GM12865 (cell line): ENCODE results near the gene NDUFAB1.

Experiments used
- DNase-seq: peaks from one replicate; pipeline ENCODE4 v3.0.0; 2010; ENCODE audit warnings: low read depth
- H3K4me3 ChIP-seq: 2 replicates; pipeline ENCODE4 v1.5.1; 2011; ENCODE audit warnings: mild to moderate bottlenecking, low read depth, low read length, control low read depth
- TF ChIP-seq, protein P1 (sequence below): IDR thresholded peaks from 2 replicates; pipeline ENCODE4 v1.5.1; 2011; ENCODE audit warnings: low read length, control low read depth, low read depth, inconsistent platforms; ENCODE audit not compliant: insufficient read depth; ENCODE audit errors: missing control alignments

The NDUFAB1 gene

DNA sequence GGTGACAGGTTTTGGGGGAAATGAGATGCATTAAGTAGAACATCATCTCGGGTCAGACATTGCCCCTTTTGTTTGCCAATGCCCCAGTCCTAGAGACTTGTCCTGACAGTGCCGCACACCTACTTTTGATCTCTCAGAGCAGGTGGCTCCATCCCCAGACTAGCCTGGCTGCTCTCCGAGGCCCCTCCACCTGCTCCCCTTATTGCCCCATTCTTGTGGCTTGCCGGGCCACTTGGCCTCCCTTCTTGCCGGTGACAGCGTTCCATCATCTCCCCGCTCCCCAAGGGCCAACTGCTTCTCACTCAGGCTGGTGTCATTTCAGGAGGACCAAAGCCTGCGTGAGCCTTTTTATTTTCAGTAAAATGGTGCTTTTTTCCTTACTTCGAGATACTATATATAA, 23.7 kb downstream of the NDUFAB1 start:
- DNase-seq = no peak
- H3K4me3 ChIP-seq = no peak overlapping the region
- TF ChIP-seq, protein P1, sequence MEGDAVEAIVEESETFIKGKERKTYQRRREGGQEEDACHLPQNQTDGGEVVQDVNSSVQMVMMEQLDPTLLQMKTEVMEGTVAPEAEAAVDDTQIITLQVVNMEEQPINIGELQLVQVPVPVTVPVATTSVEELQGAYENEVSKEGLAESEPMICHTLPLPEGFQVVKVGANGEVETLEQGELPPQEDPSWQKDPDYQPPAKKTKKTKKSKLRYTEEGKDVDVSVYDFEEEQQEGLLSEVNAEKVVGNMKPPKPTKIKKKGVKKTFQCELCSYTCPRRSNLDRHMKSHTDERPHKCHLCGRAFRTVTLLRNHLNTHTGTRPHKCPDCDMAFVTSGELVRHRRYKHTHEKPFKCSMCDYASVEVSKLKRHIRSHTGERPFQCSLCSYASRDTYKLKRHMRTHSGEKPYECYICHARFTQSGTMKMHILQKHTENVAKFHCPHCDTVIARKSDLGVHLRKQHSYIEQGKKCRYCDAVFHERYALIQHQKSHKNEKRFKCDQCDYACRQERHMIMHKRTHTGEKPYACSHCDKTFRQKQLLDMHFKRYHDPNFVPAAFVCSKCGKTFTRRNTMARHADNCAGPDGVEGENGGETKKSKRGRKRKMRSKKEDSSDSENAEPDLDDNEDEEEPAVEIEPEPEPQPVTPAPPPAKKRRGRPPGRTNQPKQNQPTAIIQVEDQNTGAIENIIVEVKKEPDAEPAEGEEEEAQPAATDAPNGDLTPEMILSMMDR = no peak

GRCh38 chr16:23571895-23572294, 24.2 kb downstream of the NDUFAB1 start:
- DNase-seq = no peak
- TF ChIP-seq, protein P1 = no peak
- no peak overlapping the region for H3K4me3 ChIP-seq

DNA sequence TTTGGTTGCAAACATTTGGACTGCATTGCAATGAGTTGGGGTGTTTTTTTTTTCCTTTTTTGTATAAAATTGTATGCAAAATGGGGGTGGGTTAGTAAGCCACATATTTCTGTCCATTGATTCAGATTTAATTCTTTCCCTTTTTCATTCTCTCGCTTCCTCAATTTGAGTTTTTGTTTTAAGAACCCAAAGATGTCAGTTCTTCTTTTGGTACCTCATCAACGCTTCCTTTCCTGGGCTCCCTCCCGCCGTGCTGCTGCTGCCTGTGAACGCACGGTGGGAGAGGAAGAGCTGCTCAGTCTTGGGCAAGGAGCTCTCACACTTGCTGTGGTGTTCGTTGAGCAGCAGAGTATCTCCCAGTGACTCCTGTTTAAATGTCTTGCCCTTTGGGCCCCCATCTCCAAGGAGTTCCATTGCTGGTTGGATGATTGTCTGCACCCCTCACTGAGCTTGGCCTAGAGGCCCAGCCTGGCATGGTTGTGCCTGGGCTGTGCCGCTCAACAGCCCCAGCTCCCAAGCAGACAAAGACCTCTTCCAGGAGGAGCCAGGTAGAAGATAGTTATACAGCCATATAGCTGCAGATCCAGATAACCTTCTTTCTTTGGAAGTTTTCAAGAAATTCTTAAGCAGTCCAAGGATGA, 25.0 kb downstream of the NDUFAB1 start:
- no peak overlapping the region for H3K4me3 ChIP-seq
- TF ChIP-seq, protein P1 = no peak
- DNase-seq = no peak

- TF ChIP-seq, protein P1 = no peak
- no peak overlapping the region for H3K4me3 ChIP-seq
- no peak for DNase-seq
These were observed 28.5 kb downstream of the NDUFAB1 start for GRCh38 chr16:23567602-23568001.

DNA sequence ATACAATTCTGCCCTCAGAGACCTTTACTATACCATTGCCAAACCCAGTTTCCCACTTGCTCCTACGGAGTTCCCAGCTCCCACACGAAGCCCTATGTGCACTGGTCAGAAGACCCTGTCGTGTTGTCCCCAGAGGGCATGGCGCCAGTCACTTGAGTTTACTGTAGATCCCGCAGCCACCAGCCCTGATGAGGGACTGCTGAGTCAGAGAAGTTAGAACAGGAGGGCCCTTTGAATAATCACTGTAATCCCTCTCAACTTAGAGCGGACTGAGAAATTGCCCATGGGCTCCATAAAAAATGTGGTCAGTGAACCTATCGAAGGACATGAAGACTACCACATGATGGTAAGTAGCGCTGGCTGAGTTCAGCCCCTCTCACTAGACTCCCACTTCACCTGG, 29.4 kb downstream of the NDUFAB1 start:
- TF ChIP-seq, protein P1 = no peak
- no peak for DNase-seq
- H3K4me3 ChIP-seq = no peak overlapping the region

GRCh38 chr16:23564575-23565363, 31.3 kb downstream of the NDUFAB1 start:
- TF ChIP-seq, protein P1 = no peak
- H3K4me3 ChIP-seq = no peak overlapping the region
- no peak for DNase-seq

- TF ChIP-seq, protein P1 = no peak
- no peak for DNase-seq
- no peak overlapping the region for H3K4me3 ChIP-seq
These were observed 32.9 kb downstream of the NDUFAB1 start for GRCh38 chr16:23563186-23563585.
